ENCODE measurements around the gene ULK4. TPM values are rescaled to one million over a fixed set of nuclear protein-coding genes. Genes with fewer than 3 reads are reported as not detected.

ULK4 gene
- total and polyA plus RNA-seq, 2 of the 8 experiments (the other 6 are each of a cell fraction or from before 2014, with no cell fraction given), result 3.0 to 10.8 TPM

DNA sequence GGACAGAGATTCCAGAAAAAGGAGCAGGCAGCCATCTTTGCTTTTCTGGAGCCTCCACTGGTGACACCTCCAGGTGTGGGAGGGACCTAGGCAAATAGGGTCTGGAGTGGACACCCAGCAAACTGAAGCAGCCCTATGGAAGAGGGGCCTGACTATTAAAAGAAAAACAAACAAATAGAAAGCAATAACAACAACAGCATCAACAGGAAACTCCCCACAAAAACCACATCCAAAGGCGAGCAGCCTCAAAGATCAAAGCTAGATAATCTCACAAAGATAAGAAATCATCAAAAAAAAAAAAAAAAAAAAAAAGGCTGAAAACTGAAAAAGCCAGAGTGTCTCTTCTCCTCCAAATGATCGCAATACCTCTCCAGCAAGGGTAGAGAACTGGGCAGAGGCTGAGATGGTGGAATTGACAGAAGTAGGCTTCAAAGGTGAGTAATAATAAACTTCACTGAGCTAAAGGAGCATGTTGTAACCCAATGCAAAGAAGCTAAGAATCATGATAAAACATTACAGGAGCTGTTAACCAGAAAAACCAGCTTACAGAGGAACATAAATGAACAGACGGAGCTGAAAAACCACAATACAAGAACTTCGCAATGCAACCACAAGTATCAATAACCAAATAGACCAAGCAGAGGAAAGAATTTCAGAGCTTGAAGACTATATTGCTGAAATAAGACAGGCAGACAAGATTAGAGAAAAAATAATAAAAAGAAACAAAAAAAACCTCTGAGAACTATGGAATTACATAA is 537.2 kb downstream of the ULK4 start:
- no peak overlapping the region for H3K4me2 ChIP-seq (ENCODE audit: insufficient read depth in 1 of 2, low read depth in 2 of 2, low read length in 2 of 2)
- H2BK5ac ChIP-seq (ENCODE audit: low read depth, low read length), result no peak overlapping the region
- no peak overlapping the region for H2BK120ac ChIP-seq (replicated peaks; ENCODE audit: low read depth, low read length)
- FAIRE-seq, result no peak
- H2AFZ ChIP-seq (ENCODE audit: low read length), result no peak overlapping the region
- H3K4me1 ChIP-seq (replicated peaks in 1 of 4; ENCODE audit: control insufficient read depth in 3 of 4, insufficient read depth in 4 of 4, low read length in 3 of 4), result no peaks in the 10 kb centered on the region
- H3K14ac ChIP-seq (ENCODE audit: insufficient read length), result no peak overlapping the region
- no peak overlapping the region for H4K8ac ChIP-seq (ENCODE audit: extremely low read depth, insufficient read depth, low read length)
- no peak overlapping the region for H2AK5ac ChIP-seq (ENCODE audit: low read depth, low read length)
- no peak overlapping the region for H3K56ac ChIP-seq (replicated peaks; ENCODE audit: insufficient read length, low read depth, low read length)
- no peak overlapping the region for H3K9ac ChIP-seq (replicated peaks in 1 of 4; ENCODE audit: extremely low read depth in 1 of 4, low read depth in 3 of 4, low read length in 3 of 4)
- H3K4me3 ChIP-seq (ENCODE audit: extremely low read depth in 1 of 4, insufficient read depth in 2 of 4, low read depth in 3 of 4, low read length in 4 of 4), result no peak overlapping the region
- WGBS, 2 experiments (ENCODE audit: extremely low coverage in 1 of 2, insufficient coverage in 1 of 2, insufficient read length in 1 of 2, insufficient replicate concordance in 2 of 2, low coverage in 1 of 2, low lambda C conversion rate in 2 of 2, missing lambda C conversion rate in 1 of 2), result 92% methylated on average over 4 of the region's 4 CpGs; no CpG with 5 or more reads in 1 of the 2 experiments
- no peak overlapping the region for H3K4ac ChIP-seq (replicated peaks; ENCODE audit: insufficient read length, low read depth, low read length)
- H3K27ac ChIP-seq (ENCODE audit: low read depth, low read length), result no peak overlapping the region
- no peaks in the 10 kb centered on the region for H3K79me1 ChIP-seq (ENCODE audit: low read depth, low read length)
- DNase-seq (ENCODE audit: low read depth in 1 of 2, low spot score in 2 of 2), result no peak
- ChIA-PET POLR2A (ENCODE audit: partially characterized antibody) (no interaction called here), CTCF (ENCODE audit: partially characterized antibody) (interaction anchor here (0.5 to 0.6 kb wide), 3 partner anchors 104 to 883 kb away, joined by 3 read pairs; no protein-coding TSS in a partner anchor)
- H3K23me2 ChIP-seq (ENCODE audit: low read depth, low read length), result no peaks in the 10 kb centered on the region
- no peaks in the 10 kb centered on the region for H3K79me2 ChIP-seq (ENCODE audit: control insufficient read depth in 1 of 2, insufficient read depth in 2 of 2, low read length in 2 of 2)
- no peak overlapping the region for H3K18ac ChIP-seq (ENCODE audit: extremely low read depth, low read length)
- no peak overlapping the region for H2BK12ac ChIP-seq (ENCODE audit: low read depth, low read length)
- H2BK20ac ChIP-seq (ENCODE audit: low read length), result no peak overlapping the region
- H3K23ac ChIP-seq (ENCODE audit: insufficient read length), result no peak overlapping the region
- no peaks in the 10 kb centered on the region for H4K20me1 ChIP-seq (replicated peaks in 1 of 2; ENCODE audit: control insufficient read depth in 1 of 2, insufficient read depth in 2 of 2, low read length in 2 of 2)
- no peaks in the 10 kb centered on the region for H3K36me3 ChIP-seq (ENCODE audit: control insufficient read depth in 2 of 4, insufficient read depth in 4 of 4, low read length in 3 of 4)
- H3K9me3 ChIP-seq (ENCODE audit: insufficient read depth in 2 of 2, low read depth in 1 of 2, low read length in 1 of 2), result no peaks in the 10 kb centered on the region
- no peaks in the 10 kb centered on the region for H3K27me3 ChIP-seq (replicated peaks in 1 of 4; ENCODE audit: control insufficient read depth in 3 of 4, extremely low read depth in 1 of 4, insufficient read depth in 3 of 4, low read length in 3 of 4)
- H2BK15ac ChIP-seq (ENCODE audit: low read length), result no peak overlapping the region
- no peak overlapping the region for H4K91ac ChIP-seq (replicated peaks; ENCODE audit: insufficient read length, low read length)
- no peak overlapping the region for H4K5ac ChIP-seq (ENCODE audit: insufficient read length, low read depth, low read length)
- TF ChIP-seq HDAC6 (IDR thresholded peaks at IDR 0.05; ENCODE audit: low read depth, low read length), result no peak
- TF ChIP-seq, protein P1, sequence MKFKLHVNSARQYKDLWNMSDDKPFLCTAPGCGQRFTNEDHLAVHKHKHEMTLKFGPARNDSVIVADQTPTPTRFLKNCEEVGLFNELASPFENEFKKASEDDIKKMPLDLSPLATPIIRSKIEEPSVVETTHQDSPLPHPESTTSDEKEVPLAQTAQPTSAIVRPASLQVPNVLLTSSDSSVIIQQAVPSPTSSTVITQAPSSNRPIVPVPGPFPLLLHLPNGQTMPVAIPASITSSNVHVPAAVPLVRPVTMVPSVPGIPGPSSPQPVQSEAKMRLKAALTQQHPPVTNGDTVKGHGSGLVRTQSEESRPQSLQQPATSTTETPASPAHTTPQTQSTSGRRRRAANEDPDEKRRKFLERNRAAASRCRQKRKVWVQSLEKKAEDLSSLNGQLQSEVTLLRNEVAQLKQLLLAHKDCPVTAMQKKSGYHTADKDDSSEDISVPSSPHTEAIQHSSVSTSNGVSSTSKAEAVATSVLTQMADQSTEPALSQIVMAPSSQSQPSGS (IDR thresholded peaks at IDR 0.05; ENCODE audit: low read length), result no peak
- no peak for TF ChIP-seq FOSL1 (IDR thresholded peaks at IDR 0.05; ENCODE audit: insufficient read depth, low read depth, low read length)
- no peak for TF ChIP-seq CHD1 (IDR thresholded peaks at IDR 0.05; ENCODE audit: low read depth, low read length)
- TF ChIP-seq TEAD4 (IDR thresholded peaks at IDR 0.05; ENCODE audit: low read depth, low read length), result no peak
- TF ChIP-seq SIX5 (IDR thresholded peaks at IDR 0.05; ENCODE audit: low read depth, low read length), result no peak
- TF ChIP-seq EP300 (IDR thresholded peaks at IDR 0.05; ENCODE audit: borderline replicate concordance in 1 of 2, low read depth in 2 of 2, low read length in 2 of 2), result no peak
- TF ChIP-seq, protein P2, sequence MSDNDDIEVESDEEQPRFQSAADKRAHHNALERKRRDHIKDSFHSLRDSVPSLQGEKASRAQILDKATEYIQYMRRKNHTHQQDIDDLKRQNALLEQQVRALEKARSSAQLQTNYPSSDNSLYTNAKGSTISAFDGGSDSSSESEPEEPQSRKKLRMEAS (IDR thresholded peaks at IDR 0.05), result no peak

Data from H1 (cell line).